WTC11 (cell line): Measurements from ENCODE around the gene CYP11A1. TPM values are rescaled to one million over a fixed set of nuclear protein-coding genes. Genes with fewer than 3 reads are reported as not detected.

Source experiments
- ATAC-seq: fragments of 200-7000 bp; cut with Tn5 transposase; 2 replicates; pipeline ENCODE4 v1.10.0; 2021; ENCODE audit warnings: mild to moderate bottlenecking, moderate library complexity
- CTCF ChIA-PET: fragments of 300-600 bp; sonication (Branson Sonifier 250); formaldehyde crosslinking; loops from one replicate; lab custom pipeline; 2021; ENCODE audit warnings: antibody characterized with exemption; lab: Charles Lee
- POLR2A ChIA-PET: fragments of 350-600 bp; sonication (Branson Sonifier 250); formaldehyde crosslinking; loops from one replicate; lab custom pipeline; 2021; ENCODE audit warnings: antibody characterized with exemption; lab: Charles Lee
- DNase-seq: peaks from one replicate; pipeline ENCODE4 v3.0.0; 2021; ENCODE audit warnings: low spot score
- H3K27ac Mint-ChIP-seq: 2 replicates; pipeline ENCODE4 v1.8.0; 2021; ENCODE audit warnings: mixed read lengths
- H3K27me3 Mint-ChIP-seq: 2 replicates; pipeline ENCODE4 v1.8.0; 2021; ENCODE audit warnings: low read depth, mild to moderate bottlenecking, moderate library complexity, mixed read lengths
- H3K36me3 Mint-ChIP-seq: 2 replicates; pipeline ENCODE4 v1.8.0; 2021; ENCODE audit warnings: mixed read lengths
- H3K4me1 Mint-ChIP-seq: 2 replicates; pipeline ENCODE4 v1.8.0; 2022; ENCODE audit warnings: mixed read lengths
- H3K4me3 Mint-ChIP-seq: 2 replicates; pipeline ENCODE4 v1.8.0; 2021; ENCODE audit warnings: mild to moderate bottlenecking, moderate library complexity, mixed read lengths
- H3K9me3 Mint-ChIP-seq: 2 replicates; pipeline ENCODE4 v1.8.0; 2021; ENCODE audit warnings: mixed read lengths
- JUN ChIP-seq: sonication (generic); formaldehyde crosslinking; IDR thresholded peaks from 2 replicates; pipeline ENCODE4 v1.8.0; 2023; ENCODE audit warnings: mild to moderate bottlenecking, missing genetic modification reagents
- NFATC4 ChIP-seq: fragments of 250-450 bp; sonication (Bioruptor Pico); IDR thresholded peaks from 2 replicates; pipeline ENCODE4 v1.9.0; 2021; ENCODE audit warnings: mild to moderate bottlenecking
- NFE2L1 ChIP-seq: sonication (generic); formaldehyde crosslinking; IDR thresholded peaks from 2 replicates; pipeline ENCODE4 v1.8.1; 2023; ENCODE audit warnings: missing genetic modification reagents
- NR1H2 ChIP-seq: sonication (generic); formaldehyde crosslinking; IDR thresholded peaks from 2 replicates; pipeline ENCODE4 v1.9.0; 2021; ENCODE audit warnings: mild to moderate bottlenecking, moderate library complexity, missing genetic modification reagents
- NR2C2 ChIP-seq: sonication (generic); formaldehyde crosslinking; IDR thresholded peaks from 2 replicates; pipeline ENCODE4 v1.8.0; 2022; ENCODE audit warnings: mild to moderate bottlenecking, missing genetic modification reagents
- RELA ChIP-seq: sonication (generic); formaldehyde crosslinking; IDR thresholded peaks from 2 replicates; pipeline ENCODE4 v1.8.1; 2022; ENCODE audit warnings: missing genetic modification reagents, mild to moderate bottlenecking, borderline replicate concordance
- ZNF317 ChIP-seq: sonication (generic); formaldehyde crosslinking; IDR thresholded peaks from 2 replicates; pipeline ENCODE4 v1.8.1; 2023; ENCODE audit warnings: low read depth, mild to moderate bottlenecking, moderate library complexity, missing genetic modification reagents, borderline replicate concordance
- ZNF532 ChIP-seq: fragments of 250-450 bp; sonication (Bioruptor Pico); IDR thresholded peaks from 2 replicates; pipeline ENCODE4 v1.9.0; 2021; ENCODE audit warnings: mild to moderate bottlenecking, borderline replicate concordance
- total RNA-seq: library from RNA; stranded (reverse); gene quantifications from 3 replicates; pipeline ENCODE4 v1.2.3, GENCODE V29; 2021
- TF ChIP-seq, protein P1 (sequence below): sonication (generic); formaldehyde crosslinking; IDR thresholded peaks from 2 replicates; pipeline ENCODE4 v1.8.0; 2022; ENCODE audit warnings: mild to moderate bottlenecking, missing genetic modification reagents
- TF ChIP-seq, protein P2 (sequence below): sonication (generic); formaldehyde crosslinking; IDR thresholded peaks from 2 replicates; pipeline ENCODE4 v1.8.1; 2023; ENCODE audit warnings: mild to moderate bottlenecking, missing genetic modification reagents, moderate library complexity
- TF ChIP-seq, protein P3 (sequence below): sonication (generic); formaldehyde crosslinking; IDR thresholded peaks from 2 replicates; pipeline ENCODE4 v1.8.1; 2023; ENCODE audit warnings: mild to moderate bottlenecking, missing genetic modification reagents
- TF ChIP-seq, protein P4 (sequence below): sonication (generic); formaldehyde crosslinking; IDR thresholded peaks from 2 replicates; pipeline ENCODE4 v1.8.1; 2022; ENCODE audit warnings: mild to moderate bottlenecking, moderate library complexity, missing genetic modification reagents
- TF ChIP-seq, protein P5 (sequence below): sonication (generic); formaldehyde crosslinking; conservative IDR thresholded peaks from 2 replicates; pipeline ENCODE4 v1.8.1; 2022; ENCODE audit warnings: mild to moderate bottlenecking, missing genetic modification reagents

The CYP11A1 gene
- total RNA-seq, 1 experiment from 2014 or later, result 3.4 TPM

DNA sequence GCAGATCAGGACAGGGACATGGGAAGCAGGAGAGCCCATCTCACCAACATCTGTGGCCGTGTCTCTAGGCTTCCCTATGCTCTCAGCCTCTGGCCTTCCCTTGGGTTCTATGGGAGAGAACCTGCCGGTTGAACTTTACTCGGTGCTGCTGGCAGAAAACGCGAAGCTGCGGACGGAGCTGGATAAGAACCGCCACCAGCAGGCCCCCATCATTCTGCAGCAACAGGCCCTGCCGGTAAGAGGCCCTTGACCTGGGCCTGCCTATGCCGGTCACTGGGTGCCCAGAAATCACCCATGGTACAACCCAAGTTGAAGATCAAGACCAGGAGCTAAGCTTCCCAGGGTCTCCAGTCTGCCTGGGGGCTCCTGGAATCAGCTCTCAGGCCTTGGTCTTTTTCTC lies 34.8 kb downstream of the CYP11A1 start:
- CTCF ChIA-PET, result interaction anchor here (1.4 to 17.1 kb wide), 2 partner anchors 10 to 23 kb away, joined by 4 to 347 read pairs; no protein-coding TSS in a partner anchor

GRCh38 chr15:74332011-74332410 lies 35.4 kb downstream of the CYP11A1 start:
- Mint-ChIP-seq H3K36me3 (no peaks in the 10 kb centered on the region), H3K27ac (no peak overlapping the region), H3K4me1 (peaks cover 21% of the 10 kb centered on the region), H3K9me3 (no peaks in the 10 kb centered on the region), H3K27me3 (peaks cover 3% of the 10 kb centered on the region), H3K4me3 (no peak overlapping the region)
- TF ChIP-seq, protein P1, sequence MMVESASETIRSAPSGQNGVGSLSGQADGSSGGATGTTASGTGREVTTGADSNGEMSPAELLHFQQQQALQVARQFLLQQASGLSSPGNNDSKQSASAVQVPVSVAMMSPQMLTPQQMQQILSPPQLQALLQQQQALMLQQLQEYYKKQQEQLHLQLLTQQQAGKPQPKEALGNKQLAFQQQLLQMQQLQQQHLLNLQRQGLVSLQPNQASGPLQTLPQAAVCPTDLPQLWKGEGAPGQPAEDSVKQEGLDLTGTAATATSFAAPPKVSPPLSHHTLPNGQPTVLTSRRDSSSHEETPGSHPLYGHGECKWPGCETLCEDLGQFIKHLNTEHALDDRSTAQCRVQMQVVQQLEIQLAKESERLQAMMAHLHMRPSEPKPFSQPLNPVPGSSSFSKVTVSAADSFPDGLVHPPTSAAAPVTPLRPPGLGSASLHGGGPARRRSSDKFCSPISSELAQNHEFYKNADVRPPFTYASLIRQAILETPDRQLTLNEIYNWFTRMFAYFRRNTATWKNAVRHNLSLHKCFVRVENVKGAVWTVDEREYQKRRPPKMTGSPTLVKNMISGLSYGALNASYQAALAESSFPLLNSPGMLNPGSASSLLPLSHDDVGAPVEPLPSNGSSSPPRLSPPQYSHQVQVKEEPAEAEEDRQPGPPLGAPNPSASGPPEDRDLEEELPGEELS (CRISPR knock-in tag), result no peak
- TF ChIP-seq NR1H2 (CRISPR knock-in tag), result no peak
- no peak for TF ChIP-seq NFE2L1 (CRISPR knock-in tag)
- TF ChIP-seq NFATC4, result no peak
- TF ChIP-seq ZNF532, result no peak
- TF ChIP-seq ZNF317, result no peak
- DNase-seq (no peak), ATAC-seq (no peak)
- ChIA-PET CTCF (interaction anchor here (1.4 to 17.1 kb wide), 2 partner anchors 9 to 22 kb away, joined by 4 to 347 read pairs; no protein-coding TSS in a partner anchor), POLR2A (no interaction called here)

More for the DNA sequence above, 34.8 kb downstream of the CYP11A1 start:
- TF ChIP-seq, protein P2, sequence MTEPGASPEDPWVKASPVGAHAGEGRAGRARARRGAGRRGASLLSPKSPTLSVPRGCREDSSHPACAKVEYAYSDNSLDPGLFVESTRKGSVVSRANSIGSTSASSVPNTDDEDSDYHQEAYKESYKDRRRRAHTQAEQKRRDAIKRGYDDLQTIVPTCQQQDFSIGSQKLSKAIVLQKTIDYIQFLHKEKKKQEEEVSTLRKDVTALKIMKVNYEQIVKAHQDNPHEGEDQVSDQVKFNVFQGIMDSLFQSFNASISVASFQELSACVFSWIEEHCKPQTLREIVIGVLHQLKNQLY (CRISPR knock-in tag), result no peak
- TF ChIP-seq JUN (CRISPR knock-in tag), result no peak
- TF ChIP-seq, protein P1 (CRISPR knock-in tag), result no peak
- no peak for TF ChIP-seq RELA (CRISPR knock-in tag)
- TF ChIP-seq NR2C2, result no peak
- TF ChIP-seq, protein P3, sequence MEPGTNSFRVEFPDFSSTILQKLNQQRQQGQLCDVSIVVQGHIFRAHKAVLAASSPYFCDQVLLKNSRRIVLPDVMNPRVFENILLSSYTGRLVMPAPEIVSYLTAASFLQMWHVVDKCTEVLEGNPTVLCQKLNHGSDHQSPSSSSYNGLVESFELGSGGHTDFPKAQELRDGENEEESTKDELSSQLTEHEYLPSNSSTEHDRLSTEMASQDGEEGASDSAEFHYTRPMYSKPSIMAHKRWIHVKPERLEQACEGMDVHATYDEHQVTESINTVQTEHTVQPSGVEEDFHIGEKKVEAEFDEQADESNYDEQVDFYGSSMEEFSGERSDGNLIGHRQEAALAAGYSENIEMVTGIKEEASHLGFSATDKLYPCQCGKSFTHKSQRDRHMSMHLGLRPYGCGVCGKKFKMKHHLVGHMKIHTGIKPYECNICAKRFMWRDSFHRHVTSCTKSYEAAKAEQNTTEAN (CRISPR knock-in tag), result no peak
- TF ChIP-seq, protein P4, sequence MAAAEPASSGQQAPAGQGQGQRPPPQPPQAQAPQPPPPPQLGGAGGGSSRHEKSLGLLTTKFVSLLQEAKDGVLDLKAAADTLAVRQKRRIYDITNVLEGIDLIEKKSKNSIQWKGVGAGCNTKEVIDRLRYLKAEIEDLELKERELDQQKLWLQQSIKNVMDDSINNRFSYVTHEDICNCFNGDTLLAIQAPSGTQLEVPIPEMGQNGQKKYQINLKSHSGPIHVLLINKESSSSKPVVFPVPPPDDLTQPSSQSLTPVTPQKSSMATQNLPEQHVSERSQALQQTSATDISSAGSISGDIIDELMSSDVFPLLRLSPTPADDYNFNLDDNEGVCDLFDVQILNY, result no peak
- TF ChIP-seq, protein P5, sequence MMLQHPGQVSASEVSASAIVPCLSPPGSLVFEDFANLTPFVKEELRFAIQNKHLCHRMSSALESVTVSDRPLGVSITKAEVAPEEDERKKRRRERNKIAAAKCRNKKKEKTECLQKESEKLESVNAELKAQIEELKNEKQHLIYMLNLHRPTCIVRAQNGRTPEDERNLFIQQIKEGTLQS (CRISPR knock-in tag), result no peak
- TF ChIP-seq, all 79 proteins: peak for 0
- Mint-ChIP-seq H3K27ac (no peak overlapping the region), H3K4me1 (peaks cover 16% of the 10 kb centered on the region), H3K27me3 (peaks cover 3% of the 10 kb centered on the region), H3K4me3 (no peak overlapping the region), H3K36me3 (no peaks in the 10 kb centered on the region), H3K9me3 (no peaks in the 10 kb centered on the region)
- DNase-seq (no peak), ATAC-seq (no peak)
- POLR2A ChIA-PET, result no interaction called here
